LNCaP clone FGC (cell line): ENCODE data around the gene ALKBH6.

Experiments
- DNase-seq: peaks from one replicate; pipeline ENCODE4 v3.0.0-alpha.2; 2011; ENCODE audit warnings: low read depth
- H3K4me3 ChIP-seq: 2 replicates; pipeline ENCODE4 v1.5.1; 2011; ENCODE audit warnings: mild to moderate bottlenecking, low read depth, low read length, control low read depth
- TF ChIP-seq, protein P1 (sequence below): IDR thresholded peaks from 2 replicates; pipeline ENCODE4 v1.5.1; 2012; ENCODE audit warnings: mild to moderate bottlenecking; ENCODE audit not compliant: control insufficient read depth, insufficient read depth; ENCODE audit errors: extremely low read depth

ALKBH6 gene

DNA sequence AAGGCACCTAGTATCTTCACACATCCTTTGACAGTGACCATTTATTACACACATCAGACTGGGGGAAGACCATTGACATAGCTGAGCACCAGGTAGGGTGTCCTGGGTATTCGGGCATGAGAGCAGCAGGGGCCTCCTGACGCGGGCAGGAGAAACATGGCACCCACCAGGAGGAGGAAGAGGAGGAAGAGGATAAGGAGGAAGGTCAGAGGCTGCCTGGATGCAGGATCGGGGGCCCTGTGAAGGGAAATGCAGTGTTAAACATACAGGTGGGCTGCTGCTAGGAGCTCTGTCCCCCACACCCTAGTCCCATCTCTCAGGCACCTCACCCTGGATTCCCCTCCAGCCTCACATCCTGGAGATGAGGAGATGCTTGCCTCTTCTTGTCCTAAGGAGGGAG, 10.7 kb downstream of the ALKBH6 start:
- no peak overlapping the region for H3K4me3 ChIP-seq
- no peak for DNase-seq
- TF ChIP-seq, protein P1, sequence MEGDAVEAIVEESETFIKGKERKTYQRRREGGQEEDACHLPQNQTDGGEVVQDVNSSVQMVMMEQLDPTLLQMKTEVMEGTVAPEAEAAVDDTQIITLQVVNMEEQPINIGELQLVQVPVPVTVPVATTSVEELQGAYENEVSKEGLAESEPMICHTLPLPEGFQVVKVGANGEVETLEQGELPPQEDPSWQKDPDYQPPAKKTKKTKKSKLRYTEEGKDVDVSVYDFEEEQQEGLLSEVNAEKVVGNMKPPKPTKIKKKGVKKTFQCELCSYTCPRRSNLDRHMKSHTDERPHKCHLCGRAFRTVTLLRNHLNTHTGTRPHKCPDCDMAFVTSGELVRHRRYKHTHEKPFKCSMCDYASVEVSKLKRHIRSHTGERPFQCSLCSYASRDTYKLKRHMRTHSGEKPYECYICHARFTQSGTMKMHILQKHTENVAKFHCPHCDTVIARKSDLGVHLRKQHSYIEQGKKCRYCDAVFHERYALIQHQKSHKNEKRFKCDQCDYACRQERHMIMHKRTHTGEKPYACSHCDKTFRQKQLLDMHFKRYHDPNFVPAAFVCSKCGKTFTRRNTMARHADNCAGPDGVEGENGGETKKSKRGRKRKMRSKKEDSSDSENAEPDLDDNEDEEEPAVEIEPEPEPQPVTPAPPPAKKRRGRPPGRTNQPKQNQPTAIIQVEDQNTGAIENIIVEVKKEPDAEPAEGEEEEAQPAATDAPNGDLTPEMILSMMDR: no peak

DNA sequence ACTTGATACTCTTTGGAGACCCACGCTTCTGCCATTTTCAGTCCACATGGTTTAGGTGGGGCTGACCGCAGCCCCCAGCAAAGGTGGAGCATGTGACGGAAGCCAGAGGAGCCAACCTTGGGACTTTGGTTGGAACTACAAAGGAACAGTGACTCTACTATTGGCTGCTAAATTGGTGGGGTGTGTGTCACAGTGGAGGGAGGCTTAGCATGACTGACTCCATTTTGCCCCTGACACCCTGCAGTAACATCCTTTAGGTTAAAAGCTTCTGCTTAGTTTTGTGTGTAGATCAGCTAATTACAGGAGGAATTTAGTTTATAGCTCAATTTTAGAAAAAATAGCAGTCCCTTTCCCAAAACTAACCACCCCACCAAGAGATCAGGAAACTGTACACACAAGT, 12.4 kb downstream of the ALKBH6 start:
- H3K4me3 ChIP-seq: no peak overlapping the region
- DNase-seq: no peak
- TF ChIP-seq, protein P1: no peak

DNA sequence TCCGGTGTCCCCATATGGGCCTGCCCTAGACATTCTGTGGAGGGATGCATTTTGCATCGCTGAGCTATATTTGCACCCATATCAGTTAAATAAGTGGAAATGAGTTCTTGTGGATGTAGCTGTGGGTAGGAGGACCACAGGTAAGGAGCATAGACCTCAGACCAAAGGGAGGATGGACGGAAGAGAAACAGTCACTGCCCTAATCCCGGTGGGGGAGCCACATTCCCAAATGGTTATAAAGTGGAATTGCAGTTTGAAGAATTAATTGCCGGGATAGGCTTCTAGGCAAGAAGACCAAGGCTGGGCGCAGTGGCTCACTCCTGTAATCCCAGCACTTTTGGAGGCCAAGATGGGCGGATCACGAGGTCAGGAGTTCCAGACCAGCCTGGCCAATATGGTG, 17.2 kb downstream of the ALKBH6 start:
- no peak overlapping the region for H3K4me3 ChIP-seq
- DNase-seq: no peak
- TF ChIP-seq, protein P1: no peak

DNA sequence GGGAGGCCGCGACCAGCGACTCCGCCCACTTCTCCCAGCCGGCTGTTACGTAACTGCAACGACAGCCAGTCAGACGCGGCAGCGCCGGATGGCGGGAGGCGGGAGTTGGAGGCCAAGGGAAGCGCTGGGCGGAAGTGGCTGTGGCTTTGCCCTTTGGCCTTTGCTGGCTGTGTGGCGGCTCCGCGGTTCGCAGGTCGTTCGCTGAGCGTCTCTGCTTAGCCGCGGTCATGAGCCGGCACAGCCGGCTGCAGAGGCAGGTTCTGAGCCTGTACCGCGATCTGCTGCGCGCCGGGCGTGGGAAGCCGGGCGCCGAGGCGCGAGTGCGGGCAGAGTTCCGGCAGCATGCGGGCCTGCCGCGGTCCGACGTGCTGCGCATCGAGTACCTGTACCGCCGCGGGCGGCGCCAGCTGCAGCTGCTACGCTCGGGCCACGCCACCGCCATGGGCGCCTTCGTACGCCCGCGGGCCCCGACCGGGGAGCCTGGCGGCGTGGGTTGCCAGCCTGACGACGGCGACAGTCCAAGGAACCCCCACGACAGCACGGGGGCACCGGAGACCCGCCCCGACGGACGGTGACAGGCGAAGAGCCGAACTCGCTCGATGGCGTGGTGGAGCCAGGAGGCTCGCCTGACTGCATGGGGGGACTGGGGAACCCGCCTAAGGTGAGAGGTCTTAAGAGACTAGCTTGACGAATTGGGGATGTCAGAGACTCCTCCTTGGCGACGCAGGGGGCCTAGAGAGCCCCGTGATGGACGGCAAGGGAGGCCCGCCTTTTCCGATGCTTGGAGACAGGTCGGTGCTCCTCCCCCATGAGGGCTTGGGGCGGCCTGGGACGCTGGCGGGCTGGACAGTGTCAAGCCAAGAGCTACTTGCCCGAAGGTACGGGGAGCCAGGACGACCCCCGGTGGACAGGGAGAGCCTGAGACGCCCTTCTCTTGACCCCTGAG, 18.7 kb downstream of the ALKBH6 start, which contains the start of gene SDHAF1:
Gene SDHAF1 (plus strand): TSS at position 141 of the 946 bp plus-strand sequence. CDS start 87 bp downstream, at position 228.
- DNase-seq: peak; percentile 81
- TF ChIP-seq, protein P1: peak; percentile 23; the same call in 1 of the 2 replicates

DNA sequence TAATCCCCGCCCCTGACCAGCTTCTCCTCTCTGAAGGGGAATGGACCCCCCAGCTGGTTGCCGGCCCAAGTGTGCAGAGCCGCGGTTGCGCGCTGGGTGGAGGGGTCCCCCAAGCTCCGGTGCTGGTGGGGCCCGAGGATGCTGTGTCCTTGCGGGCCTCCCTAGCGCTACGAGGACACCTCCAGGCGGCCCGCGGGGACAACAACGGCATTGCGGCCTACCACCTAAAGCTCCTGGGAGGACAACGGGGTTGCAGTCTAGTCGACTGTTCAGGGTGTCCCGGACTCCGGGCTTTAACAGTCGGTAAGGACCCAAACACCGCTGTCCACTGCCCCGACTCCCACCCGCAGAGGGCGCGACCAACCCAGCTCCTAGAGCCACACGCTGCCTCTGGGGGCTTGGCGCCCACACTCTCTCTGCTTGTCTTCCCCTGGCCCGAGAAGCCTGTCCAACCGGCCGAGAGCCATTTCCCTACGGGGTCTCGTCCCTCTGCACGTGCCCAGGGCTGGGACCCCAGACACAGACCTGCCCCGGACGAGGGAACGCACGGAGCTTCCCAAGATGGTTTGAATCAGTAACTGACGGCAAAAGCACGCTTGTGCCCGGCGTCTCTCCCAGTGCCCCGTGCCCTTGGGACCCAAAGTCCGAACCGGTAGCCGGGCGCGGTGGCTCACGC, 20.0 kb downstream of the ALKBH6 start:
- H3K4me3 ChIP-seq: peak overlapping the region; percentile 75

More for the DNA sequence above, 18.7 kb downstream of the ALKBH6 start, which contains the start of gene SDHAF1:
- peak within 1 kb of the TSS; percentile 75 for H3K4me3 ChIP-seq

DNA sequence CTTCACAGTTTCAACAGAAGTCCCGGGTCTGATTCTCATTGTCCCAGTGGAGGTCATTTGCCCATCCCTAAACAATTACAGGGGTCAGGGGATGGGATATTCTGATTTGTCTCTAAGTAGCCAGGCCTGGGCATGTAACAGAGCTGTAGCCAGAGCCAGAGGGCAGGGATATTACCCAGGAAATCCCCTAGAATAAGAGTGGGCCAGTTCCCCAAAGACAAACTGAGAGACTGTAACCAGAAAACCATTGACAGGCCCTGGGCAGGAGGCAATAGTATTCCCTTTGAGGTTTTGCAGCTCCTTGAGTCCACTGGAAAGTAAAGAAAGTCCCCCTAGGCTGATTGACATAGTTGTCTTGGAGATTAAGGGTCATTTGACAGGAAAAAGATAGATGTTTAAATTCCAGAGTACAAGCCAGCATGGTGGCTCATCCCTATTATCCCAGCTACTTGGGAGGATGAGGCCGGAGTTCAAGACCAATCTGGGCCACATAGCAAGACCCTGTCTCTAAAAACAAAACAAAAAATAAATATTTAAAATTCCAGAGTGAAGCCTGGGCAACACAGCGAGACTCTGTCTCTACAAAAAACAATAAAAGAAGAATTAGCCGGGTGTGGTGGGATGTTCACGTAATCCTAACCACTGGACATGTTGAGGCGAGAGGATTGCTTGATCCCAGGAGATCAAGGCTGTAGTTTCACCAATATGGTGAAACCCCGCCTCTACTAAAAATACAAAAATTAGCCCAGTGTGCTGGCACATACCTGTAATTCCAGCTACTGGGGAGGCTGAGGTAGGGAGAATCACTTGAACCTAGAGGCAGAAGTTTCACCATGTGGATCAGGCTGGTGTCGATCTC, 20.9 kb downstream of the ALKBH6 start:
- no peak overlapping the region for H3K4me3 ChIP-seq
- no peak for DNase-seq
- TF ChIP-seq, protein P1: no peak

More for the DNA sequence above, 20.0 kb downstream of the ALKBH6 start:
- TF ChIP-seq, protein P1: no peak
- no peak for DNase-seq
